ENCODE data around the gene OBSCN.

The OBSCN gene

DNA sequence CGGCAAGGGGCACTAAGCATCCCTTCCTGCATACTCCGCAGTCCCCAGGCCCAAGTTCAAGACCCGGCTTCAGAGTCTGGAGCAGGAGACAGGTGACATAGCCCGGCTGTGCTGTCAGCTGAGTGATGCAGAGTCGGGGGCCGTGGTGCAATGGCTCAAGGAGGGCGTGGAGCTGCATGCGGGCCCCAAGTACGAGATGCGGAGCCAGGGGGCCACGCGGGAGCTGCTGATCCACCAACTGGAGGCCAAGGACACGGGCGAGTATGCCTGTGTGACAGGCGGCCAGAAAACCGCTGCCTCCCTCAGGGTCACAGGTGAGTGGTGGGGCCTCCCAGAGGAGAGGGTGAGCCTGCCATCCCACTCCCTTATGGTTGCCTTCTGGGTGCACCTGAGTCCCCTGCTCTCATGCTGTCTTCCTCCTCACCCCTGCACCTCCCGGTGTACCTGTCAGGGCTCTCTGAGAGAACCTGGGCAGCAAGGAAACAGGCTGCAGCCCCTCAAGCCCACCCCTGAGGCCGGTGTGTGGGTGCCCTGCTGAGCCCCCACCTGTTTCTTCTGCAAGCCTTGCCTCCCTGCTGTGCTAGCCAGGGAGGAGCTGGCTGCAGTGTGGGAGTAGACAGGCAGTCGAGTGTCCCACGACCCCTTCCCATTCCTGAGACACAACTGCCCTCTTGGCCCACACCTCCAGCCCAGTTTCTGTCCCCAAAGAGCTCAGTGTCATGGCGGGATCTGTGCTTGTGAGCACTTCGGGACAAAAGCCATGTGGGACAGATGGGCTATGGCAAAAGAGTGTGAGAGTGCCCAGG lies 99.6 kb downstream of the OBSCN start:
- no peak for DNase-seq (ENCODE audit: low read depth)

DNA sequence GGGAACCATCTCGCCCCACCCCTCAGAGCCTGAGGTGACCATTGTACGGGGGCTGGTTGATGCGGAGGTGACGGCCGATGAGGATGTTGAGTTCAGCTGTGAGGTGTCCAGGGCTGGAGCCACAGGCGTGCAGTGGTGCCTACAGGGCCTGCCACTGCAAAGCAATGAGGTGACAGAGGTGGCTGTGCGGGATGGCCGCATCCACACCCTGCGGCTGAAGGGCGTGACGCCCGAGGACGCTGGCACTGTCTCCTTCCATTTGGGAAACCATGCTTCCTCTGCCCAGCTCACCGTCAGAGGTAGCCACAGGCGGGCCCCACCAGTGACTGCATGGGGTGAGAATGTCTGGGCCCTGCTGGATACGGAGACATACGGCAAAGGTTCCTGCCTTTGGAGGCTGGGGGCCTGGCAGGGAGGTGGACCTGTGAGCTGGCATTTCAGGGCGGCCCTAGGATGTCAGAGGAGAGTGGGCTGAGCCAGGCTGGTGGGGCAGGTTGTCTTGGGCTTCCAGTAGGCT lies 100.3 kb downstream of the OBSCN start:
- DNase-seq (ENCODE audit: low read depth): no peak

DNA sequence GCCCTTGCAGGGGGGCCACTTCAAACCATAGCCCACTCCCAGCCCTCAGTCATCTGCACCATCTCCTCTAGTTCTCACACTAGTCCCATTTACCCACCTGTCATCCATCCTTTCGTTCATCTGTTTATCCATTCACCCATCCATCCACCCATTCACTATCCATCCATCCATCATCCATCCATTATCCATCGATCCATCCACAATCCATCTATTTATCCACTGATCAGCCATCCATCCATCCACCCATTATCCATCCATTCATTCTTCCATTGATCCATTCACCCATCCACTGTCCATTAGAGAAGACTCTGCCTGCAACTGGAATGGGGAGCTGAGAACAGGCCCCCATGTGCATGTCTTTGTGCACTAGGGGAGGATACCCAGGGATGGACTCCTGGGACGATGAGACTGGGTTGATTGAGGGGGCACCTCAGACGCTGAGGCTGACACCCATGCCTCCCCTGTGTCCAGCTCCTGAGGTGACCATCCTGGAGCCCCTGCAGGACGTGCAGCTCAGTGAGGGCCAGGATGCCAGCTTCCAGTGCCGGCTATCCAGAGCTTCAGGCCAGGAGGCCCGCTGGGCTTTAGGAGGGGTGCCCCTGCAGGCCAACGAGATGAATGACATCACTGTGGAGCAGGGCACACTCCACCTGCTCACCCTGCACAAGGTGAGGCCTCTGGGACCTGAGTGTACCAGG lies 100.9 kb downstream of the OBSCN start:
- DNase-seq (ENCODE audit: low read depth): no peak

DNA sequence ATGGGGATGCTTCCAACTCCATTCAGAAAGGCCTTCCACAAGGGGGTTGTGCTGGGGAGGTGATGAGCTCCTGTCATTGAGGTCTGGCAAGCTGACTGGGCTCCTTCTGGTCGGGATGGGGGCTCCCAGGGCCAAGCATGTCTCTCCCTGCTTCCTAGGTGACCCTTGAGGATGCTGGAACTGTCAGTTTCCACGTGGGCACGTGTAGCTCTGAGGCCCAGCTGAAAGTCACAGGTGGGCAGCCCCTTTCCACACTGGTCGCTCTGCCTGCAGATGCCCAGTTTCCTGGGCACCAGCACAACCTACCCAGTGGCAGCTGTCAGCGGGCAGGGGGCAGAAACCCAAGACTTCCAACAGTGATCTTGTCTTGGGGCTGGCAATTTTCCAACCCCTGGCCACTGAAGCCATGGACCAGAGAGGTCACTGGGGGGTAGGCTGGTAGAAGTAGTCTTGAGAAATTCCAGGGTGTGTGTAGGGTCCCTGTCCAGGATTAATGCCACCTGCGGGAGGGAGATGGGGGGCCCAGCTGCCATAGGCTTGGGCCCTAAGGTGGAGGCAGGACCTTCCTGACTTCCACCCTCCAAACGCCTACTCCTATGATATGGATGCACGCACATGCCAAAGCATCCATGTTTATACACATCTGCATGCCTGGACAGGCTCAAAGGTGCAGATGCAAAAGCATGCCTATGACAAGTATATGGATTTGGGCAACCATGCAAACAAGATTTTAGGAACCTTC lies 101.7 kb downstream of the OBSCN start:
- DNase-seq (ENCODE audit: low read depth): no peak

DNA sequence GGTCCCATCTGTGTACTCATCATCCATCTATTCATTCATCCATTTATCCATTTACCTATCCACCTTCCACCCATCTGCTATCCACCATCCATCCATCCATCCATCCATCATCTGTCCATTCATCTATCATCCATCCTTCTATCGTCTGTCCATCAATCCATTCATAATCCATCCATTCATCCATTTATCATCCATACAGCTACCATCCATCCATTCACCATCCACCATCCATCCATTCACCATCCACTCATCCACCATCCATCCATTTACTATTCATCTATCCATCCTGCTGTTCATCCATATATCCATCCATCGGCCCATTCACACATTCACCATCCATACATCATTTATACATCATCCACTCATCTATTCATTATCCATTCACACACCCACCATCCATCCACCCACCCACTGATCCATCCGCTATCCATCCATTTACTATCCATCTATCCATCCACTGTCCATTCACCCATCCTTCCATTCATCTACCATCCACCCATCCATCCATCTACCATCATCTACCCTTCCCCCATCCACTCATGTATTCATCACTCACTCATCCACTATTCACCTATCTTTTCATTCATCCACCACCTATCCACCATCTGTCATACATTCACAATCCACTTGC lies 102.4 kb downstream of the OBSCN start:
- no peak for DNase-seq (ENCODE audit: low read depth)

DNA sequence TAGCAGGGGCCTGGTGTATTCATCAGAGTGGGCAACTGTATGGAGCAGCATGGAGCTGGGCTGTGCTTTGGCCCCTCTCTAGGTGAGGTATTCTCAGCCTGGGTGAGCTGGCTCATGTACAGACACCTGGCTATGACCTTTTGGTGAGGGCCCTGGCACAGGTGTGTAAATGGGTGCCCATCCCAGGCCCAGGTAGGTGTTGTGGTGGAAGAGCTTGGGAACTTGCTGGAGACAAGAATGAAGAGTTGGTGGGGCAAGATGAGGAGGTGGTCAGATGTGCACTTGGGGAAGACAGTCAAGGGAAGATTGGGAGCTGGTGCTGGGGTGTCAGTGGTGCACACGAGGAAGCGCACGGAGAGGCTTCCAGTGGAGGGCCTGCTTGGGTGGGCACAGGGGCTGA lies 103.2 kb downstream of the OBSCN start:
- no peak for DNase-seq (ENCODE audit: low read depth)

DNA sequence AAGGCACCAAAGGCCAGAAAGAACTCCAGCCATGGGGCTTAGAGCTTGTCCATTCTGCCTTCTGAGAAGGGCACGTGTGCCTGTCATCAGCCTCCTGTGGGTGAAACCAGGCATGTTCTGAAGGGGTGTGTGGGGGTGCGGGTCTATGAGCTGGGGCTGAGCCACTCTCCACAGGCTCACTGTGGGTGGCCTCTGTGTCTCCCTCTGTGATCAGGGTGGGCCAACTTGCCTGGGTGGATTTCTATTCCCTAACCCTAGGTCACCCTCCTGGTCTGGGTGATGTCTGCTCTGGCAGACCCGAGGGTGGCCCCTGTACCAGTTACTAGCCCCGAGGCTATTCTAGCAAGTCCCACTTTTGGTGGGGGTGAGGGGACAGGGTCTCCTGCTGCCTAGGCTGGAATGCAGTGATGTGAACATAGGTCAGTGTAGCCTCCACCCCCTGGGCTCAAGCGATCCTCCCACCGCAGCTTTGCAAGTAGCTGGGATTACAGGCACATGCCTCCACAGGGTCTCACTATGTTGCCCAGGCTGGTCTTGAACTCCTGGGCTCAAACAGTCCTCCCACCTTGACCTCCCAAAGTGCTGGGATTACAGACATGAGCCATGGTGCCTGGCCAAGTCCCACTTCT lies 104.4 kb downstream of the OBSCN start:
- DNase-seq (ENCODE audit: low read depth): no peak

DNA sequence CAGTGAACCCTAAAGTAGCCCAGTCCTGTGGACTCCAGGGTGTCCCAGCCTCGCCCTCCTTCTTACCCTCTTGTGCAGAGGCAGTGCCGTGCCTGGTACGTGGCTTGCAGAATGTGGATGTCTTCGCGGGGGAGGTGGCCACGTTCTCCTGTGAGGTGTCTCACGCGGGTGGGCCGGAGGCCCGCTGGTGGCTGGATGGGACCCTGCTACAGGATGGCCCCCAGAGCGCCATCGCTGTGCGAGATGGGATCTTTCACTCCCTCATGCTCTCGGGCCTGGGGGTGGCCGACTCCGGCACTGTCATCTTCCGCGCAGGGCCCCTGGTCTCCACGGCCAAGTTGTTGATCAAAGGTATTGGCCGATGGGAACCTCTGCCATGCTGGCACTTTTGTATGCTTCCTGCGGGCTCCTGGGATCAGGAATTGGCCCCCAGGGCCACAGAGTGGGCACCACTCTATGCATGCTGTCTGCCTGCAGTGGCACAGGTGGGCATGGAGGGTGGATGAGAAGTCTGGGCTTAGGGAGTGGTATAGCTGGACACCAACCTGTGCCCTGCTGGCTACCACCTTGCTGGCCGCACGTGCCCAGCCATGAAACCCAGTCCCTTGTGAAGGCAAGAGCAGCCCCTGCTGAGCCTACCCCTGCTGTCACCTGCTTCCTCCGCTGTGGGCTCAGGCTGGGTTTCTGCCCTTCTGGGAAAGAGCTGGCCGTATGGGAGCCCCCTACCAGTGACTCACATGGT lies 105.9 kb downstream of the OBSCN start:
- no peak for DNase-seq (ENCODE audit: low read depth)

DNA sequence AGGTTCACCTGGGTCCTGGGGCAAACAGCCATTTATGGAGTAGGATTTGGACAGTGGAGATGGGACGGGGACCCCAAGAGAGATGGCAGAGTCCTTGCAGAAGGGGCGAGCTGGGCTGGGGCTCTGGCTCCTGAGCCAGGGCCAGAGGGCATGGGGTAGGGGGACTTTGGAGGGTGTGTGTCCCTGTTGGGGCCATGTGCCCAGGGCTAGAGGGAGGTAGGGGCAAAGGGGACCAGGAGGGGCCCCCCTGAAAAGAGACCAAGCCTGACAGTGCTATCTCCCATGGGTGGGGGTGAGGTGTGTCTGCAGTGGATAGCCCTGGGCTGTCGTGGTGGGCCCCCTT lies 106.4 kb downstream of the OBSCN start:
- DNase-seq (ENCODE audit: low read depth): no peak

DNA sequence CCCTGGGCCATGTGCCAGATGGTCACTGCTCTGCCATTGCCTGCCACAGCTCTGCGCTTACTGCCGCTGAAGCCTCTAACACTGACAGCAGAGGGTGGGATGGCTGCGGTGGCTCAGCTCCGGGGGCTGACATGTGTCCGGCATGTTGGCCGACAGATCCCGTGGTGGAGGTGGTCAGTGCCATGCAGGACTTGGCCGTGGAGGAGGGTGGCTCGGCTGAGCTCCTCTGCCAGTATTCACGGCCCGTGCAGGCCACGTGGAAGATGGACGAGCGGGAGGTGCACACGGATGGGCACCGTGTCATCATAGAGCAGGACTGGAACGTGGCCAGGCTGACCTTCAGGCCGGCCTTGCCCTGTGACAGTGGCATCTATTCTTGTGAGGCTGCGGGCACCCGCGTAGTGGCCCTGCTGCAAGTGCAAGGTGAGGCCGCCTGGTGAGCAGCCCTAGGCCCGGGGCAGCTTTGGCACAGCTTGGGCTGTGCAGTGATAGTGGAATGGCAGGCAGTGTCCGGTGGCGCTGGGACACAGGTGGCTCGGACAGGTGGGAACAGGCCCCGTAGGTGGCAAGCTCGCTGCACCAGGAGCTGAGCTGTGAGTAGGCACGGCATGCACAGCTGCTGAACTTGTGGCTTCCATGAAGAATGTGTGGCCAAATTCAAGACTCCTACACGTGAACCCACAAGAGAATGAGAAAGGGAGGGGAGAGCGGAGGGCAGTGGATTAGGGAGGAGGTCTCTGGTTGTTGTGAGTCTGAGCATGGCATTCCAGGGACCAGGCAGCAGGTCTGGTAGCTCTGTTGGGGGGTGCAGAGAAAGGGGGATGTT lies 107.0 kb downstream of the OBSCN start:
- DNase-seq (ENCODE audit: low read depth): no peak

DNA sequence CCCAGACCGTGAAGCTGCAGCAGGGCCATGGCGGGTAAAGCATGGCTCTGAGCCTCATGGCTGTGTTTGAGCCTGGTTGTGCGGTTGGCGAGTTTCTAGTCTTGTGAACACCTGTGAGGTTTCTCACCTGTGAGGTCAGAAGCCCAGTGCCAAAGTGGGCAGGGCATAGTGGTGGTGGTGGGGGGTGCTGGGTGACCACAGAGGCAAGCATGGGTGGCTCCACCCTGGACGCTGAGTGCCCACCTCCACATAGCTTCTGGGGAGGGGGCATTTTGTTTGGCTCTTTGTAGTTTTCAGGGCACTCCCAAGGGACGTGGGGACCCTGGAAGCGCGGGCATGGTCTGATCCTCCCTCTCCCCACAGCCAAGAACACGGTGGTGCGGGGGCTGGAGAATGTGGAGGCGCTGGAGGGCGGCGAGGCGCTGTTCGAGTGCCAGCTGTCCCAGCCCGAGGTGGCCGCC lies 107.7 kb downstream of the OBSCN start:
- no peak for DNase-seq (ENCODE audit: low read depth)

DNA sequence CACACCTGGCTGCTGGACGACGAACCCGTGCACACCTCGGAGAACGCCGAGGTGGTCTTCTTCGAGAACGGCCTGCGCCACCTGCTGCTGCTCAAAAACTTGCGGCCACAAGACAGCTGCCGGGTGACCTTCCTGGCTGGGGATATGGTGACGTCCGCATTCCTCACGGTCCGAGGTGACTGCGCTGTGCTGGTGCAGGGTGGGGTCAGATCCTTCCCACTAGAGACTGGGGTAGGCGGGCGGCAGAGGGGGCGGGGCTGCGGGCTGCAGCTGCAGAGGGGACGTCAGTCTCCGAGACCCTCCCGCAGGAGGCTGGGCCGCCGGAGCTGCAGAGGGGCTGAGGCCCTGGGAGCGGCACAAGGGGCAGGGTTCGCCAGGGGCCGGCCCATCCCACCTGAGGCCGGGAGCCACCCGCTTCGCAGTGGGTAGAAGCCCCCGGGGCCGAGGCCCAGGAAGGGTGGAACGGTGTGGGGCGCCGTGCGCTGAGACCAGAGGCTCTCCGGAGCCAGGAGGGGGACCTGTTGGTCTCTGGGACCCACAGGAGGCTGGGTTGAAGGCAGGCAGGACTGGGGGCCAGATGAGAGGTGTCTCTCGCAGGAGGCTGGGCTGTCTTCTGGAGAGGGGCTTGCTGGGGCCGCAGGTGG lies 108.2 kb downstream of the OBSCN start:
- no peak for DNase-seq (ENCODE audit: low read depth)

DNA sequence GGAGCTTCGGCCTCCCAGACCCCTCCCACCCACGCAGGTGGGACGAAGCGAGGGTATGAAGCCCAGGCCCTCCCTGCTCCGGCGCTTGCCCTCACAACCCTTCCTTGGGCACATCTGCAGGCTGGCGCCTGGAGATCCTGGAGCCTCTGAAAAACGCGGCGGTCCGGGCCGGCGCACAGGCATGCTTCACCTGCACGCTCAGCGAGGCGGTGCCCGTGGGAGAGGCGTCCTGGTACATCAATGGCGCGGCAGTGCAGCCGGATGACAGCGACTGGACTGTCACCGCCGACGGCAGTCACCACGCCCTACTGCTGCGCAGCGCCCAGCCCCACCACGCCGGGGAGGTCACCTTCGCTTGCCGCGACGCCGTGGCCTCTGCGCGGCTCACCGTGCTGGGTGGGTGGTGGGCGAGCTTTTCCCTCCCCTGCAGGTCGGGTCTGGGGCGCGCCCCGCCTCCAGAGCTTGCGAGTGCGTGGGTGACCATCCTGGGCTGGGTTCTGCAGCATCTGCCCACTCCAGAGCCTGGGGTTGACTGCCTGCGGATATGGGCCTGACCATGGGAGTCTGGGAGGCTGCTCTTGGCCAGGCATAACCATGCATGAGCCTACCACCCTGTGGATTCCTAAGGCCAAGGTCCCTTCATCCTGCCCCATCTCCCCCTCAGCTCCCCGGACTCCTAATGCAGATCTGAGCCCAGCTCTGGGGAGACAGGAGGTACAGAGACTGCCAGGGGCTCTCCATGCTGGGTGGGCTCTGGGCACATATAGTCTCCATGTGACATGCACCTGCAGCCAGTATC lies 108.9 kb downstream of the OBSCN start:
- no peak for DNase-seq (ENCODE audit: low read depth)

DNA sequence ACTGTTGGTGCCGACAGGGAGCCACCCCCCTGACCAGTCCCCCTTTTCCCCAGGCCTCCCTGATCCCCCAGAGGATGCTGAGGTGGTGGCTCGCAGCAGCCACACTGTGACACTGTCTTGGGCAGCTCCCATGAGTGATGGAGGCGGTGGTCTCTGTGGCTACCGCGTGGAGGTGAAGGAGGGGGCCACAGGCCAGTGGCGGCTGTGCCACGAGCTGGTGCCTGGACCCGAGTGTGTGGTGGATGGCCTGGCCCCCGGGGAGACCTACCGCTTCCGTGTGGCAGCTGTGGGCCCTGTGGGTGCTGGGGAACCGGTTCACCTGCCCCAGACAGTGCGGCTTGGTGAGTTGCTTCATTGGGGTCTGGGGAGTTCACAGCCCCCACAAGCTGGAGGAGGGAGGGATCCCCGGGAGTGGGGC lies 109.6 kb downstream of the OBSCN start:
- no peak for DNase-seq (ENCODE audit: low read depth)

DNA sequence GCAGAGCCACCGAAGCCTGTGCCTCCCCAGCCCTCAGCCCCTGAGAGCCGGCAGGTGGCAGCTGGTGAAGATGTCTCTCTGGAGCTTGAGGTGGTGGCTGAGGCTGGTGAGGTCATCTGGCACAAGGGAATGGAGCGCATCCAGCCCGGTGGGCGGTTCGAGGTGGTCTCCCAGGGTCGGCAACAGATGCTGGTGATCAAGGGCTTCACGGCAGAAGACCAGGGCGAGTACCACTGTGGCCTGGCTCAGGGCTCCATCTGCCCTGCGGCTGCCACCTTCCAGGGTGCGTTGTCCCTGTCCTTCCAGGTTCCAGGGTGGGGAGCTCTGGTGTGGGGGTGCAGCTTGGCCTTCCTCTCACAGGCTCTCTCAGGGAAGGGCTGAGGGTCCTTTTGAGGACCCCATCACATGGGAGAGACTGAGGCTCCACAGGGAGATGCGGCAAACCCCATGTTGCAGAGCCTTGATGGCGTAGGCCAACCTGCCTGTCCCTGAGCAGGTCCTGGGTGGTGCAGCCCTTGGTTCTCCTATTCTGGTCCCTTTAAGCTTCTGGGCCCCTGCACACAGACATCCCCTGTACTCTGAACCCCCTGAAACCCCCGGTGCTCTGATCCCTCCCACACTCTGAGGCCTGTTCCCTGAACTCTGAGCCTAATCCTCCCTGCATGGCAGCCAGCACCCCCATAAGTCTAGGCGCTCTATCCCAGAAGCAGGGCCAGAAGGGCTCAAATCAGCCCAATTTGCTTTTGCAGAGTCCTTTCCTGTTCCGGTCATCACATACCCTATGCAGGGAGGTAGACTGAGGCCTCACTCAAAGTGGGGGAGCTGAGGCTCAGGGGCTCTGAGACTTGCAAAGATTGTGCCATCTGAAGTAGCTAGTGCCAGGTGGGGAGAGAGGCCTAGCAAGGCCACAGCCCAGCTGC lies 110.3 kb downstream of the OBSCN start:
- DNase-seq (ENCODE audit: low read depth): no peak

DNA sequence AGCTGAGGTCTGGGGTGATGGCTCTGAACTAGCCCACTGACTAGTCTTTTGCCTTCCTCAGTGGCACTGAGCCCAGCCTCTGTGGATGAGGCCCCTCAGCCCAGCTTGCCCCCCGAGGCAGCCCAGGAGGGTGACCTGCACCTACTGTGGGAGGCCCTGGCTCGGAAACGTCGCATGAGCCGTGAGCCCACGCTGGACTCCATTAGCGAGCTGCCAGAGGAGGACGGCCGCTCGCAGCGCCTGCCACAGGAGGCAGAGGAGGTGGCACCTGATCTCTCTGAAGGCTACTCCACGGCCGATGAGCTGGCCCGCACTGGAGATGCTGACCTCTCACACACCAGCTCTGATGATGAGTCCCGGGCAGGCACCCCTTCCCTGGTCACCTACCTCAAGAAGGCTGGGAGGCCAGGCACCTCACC lies 111.0 kb downstream of the OBSCN start:
- no peak for DNase-seq (ENCODE audit: low read depth)

DNA sequence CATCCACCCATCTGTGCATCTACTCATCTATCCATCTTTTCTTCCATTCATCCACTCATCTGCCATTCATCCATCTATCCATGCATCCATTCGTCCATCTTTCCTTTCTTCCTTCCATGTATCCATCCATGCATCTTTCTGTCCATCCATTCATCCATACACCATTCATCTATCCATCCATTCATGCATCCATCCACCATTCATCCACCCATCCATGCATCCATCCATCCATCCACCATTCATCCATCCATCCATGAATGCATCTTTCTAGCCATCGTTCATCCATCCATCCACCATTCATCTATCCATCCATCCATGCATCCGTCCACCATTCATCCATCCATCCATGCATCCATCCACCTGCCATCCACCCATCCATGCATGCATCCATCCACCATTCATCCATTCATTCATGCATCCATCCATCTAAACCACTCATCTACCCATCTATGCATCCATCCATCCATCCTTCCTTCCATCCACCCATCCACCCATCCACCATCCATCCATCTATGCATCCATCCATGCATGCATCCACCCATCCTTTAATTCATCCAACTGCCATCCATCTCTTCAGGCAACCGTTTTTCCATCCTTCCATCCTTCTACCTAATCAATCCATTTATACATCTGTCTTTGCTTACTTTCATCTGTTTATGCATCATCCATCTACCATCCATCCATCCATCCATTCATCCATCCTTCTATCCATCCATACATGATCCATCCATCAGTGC lies 111.7 kb downstream of the OBSCN start:
- DNase-seq (ENCODE audit: low read depth): no peak

Data from activated T-cell treated with anti-CD3 and anti-CD28 coated beads for 1 hour (primary cell).